ENCODE measurements around the gene EBF3. TPM values are rescaled to one million over a fixed set of nuclear protein-coding genes. Genes with fewer than 3 reads are reported as not detected.

Gene EBF3
- total and polyA plus RNA-seq, 9 of the 15 experiments (the other 6 are each of a cell fraction or from before 2014, with no cell fraction given) = not detected

DNA sequence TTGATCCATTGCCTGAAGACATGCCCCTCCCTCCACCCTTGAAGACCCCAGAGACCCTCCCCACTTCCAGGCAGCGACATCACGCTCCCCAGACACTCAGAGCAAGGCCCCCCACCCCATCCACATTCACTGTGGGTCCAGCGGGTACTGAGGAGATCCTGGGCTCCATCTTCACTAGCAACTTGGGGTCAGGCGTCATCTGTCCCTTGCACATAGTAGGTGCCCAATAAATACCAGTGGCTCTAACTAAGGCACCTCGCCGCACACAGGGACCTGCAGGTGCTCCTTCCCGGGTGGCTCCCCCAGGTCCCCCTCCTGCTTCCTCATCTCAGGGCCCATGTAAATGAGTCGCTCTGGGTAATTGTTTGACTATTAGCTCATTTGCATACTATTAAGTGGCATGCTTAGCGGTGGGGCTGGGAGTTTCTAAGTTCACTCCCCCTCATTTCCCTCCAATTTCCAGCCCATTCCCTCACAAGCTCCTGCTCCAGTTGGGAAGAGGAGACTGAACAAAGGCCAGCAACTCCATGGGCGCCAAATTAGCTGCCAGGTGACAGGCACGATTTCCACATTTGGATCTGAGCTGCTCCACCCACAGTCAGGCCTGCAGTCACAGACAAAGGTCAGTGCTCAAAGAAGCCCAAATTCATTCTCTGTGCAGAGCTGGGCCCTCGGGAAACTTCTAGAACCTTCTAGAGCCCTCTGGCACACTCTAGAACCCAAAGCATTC, 29.7 kb downstream of the EBF3 start:
- no peaks in the 10 kb centered on the region for H3K4me1 ChIP-seq (replicated peaks in 1 of 2; ENCODE audit: control insufficient read depth in 2 of 2, insufficient read depth in 2 of 2, low read length in 2 of 2)
- FAIRE-seq = no peak

DNA sequence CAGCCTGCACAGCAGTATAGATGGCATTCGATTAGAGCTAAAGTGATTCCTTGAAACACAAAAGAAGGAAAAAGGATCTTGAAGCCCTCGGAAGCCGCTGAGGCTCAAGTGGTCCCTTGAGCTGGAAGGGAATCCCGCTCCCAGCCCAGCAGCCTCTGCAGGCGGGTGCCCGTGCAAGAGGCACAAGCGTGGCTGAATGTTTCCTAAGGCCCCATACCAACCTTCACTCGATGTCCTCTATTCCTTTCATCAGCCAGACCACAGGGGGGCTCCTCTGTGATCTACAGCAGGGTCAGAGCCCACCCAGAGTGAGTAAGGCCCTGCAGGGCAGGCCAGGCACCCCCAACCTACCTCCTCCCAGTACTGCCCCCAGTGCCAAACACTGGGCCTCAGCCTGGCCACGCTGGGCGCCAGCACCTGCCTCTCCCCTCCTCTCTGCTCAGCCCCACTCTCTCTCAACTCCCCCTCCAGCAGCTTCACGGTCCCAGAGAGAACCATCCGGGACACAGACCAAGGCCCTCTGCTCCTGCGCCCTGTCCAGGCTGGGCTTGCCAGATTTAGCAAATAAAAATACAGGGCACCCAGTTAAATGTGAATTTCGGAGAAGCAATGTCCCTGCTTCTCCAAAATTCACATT, 30.5 kb downstream of the EBF3 start:
- no peak for FAIRE-seq
- BruUV-seq (replicated peaks) = no TSS peak
- CTCF ChIA-PET (ENCODE audit: low intra/inter-chr PET ratio) = no interaction called here
- Histone ChIP-seq H3K36me3 (ENCODE audit: control insufficient read depth, insufficient read depth, low read length) (no peaks in the 10 kb centered on the region), H3K9ac (ENCODE audit: insufficient read depth in 1 of 2, low read depth in 2 of 2, low read length in 2 of 2) (no peak overlapping the region), H4K20me1 (replicated peaks; ENCODE audit: control insufficient read depth, insufficient read depth, low read length) (no peaks in the 10 kb centered on the region), H3K9me3 (replicated peaks; ENCODE audit: control insufficient read depth, insufficient read depth, low read depth, low read length) (no peaks in the 10 kb centered on the region), H3K79me2 (ENCODE audit: control insufficient read depth, insufficient read depth, low read length) (no peaks in the 10 kb centered on the region), H3K4me2 (ENCODE audit: insufficient read depth, low read length) (no peak overlapping the region), H3K27ac (ENCODE audit: extremely low read depth, low read depth, low read length) (no peak overlapping the region), H3K4me1 (replicated peaks in 1 of 2; ENCODE audit: control insufficient read depth in 2 of 2, insufficient read depth in 2 of 2, low read length in 2 of 2) (no peaks in the 10 kb centered on the region), H2AFZ (ENCODE audit: low read depth, low read length) (no peak overlapping the region), H3K27me3 (ENCODE audit: control insufficient read depth in 2 of 2, insufficient read depth in 2 of 2, low read length in 2 of 2) (peaks cover 0 to 14% of the 10 kb centered on the region in 2 experiments; a peak in 2 of 5 replicates), H3K9me1 (ENCODE audit: control insufficient read depth, insufficient read depth, low read length) (no peaks in the 10 kb centered on the region), H3K4me3 (no peak overlapping the region)
- intact Hi-C loops (cut with micrococcal nuclease) (no loop called here), in situ Hi-C loops (cut with MboI) (no loop called here)
- ATAC-seq = no peak
- POLR2A ChIA-PET = no interaction called here
- no peak for DNase-seq (ENCODE audit: extremely low read depth in 1 of 4, low spot score in 3 of 4)
- WGBS (ENCODE audit: insufficient coverage, low coverage, missing lambda C conversion rate) = 5% methylated on average over 7 of the region's 14 CpGs
- TF ChIP-seq, protein P1, sequence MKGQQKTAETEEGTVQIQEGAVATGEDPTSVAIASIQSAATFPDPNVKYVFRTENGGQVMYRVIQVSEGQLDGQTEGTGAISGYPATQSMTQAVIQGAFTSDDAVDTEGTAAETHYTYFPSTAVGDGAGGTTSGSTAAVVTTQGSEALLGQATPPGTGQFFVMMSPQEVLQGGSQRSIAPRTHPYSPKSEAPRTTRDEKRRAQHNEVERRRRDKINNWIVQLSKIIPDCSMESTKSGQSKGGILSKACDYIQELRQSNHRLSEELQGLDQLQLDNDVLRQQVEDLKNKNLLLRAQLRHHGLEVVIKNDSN (CRISPR knock-in tag; IDR thresholded peaks at IDR 0.05) = no peak
- TF ChIP-seq XRCC4 (IDR thresholded peaks at IDR 0.05; ENCODE audit: extremely low read depth, insufficient read depth, insufficient read length) (no peak), PML (IDR thresholded peaks at IDR 0.05; ENCODE audit: low read length) (no peak), KAT7 (CRISPR knock-in tag; IDR thresholded peaks at IDR 0.05; ENCODE audit: borderline replicate concordance) (no peak), TAF15 (IDR thresholded peaks at IDR 0.05; ENCODE audit: low read depth, low read length) (no peak), MYNN (IDR thresholded peaks at IDR 0.05) (no peak), MYNN (CRISPR knock-in tag; IDR thresholded peaks at IDR 0.05) (no peak)
- TF ChIP-seq, protein P2, sequence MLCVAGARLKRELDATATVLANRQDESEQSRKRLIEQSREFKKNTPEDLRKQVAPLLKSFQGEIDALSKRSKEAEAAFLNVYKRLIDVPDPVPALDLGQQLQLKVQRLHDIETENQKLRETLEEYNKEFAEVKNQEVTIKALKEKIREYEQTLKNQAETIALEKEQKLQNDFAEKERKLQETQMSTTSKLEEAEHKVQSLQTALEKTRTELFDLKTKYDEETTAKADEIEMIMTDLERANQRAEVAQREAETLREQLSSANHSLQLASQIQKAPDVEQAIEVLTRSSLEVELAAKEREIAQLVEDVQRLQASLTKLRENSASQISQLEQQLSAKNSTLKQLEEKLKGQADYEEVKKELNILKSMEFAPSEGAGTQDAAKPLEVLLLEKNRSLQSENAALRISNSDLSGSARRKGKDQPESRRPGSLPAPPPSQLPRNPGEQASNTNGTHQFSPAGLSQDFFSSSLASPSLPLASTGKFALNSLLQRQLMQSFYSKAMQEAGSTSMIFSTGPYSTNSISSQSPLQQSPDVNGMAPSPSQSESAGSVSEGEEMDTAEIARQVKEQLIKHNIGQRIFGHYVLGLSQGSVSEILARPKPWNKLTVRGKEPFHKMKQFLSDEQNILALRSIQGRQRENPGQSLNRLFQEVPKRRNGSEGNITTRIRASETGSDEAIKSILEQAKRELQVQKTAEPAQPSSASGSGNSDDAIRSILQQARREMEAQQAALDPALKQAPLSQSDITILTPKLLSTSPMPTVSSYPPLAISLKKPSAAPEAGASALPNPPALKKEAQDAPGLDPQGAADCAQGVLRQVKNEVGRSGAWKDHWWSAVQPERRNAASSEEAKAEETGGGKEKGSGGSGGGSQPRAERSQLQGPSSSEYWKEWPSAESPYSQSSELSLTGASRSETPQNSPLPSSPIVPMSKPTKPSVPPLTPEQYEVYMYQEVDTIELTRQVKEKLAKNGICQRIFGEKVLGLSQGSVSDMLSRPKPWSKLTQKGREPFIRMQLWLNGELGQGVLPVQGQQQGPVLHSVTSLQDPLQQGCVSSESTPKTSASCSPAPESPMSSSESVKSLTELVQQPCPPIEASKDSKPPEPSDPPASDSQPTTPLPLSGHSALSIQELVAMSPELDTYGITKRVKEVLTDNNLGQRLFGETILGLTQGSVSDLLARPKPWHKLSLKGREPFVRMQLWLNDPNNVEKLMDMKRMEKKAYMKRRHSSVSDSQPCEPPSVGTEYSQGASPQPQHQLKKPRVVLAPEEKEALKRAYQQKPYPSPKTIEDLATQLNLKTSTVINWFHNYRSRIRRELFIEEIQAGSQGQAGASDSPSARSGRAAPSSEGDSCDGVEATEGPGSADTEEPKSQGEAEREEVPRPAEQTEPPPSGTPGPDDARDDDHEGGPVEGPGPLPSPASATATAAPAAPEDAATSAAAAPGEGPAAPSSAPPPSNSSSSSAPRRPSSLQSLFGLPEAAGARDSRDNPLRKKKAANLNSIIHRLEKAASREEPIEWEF (CRISPR knock-in tag; IDR thresholded peaks at IDR 0.05) = no peak

More for the DNA sequence above, 29.7 kb downstream of the EBF3 start:
- in situ Hi-C loops (cut with MboI) = no loop called here
- intact Hi-C loops (cut with micrococcal nuclease) = no loop called here
- no peak for ATAC-seq
- H3K79me2 ChIP-seq (ENCODE audit: control insufficient read depth, insufficient read depth, low read length) = no peaks in the 10 kb centered on the region
- ChIA-PET CTCF (ENCODE audit: low intra/inter-chr PET ratio) (interaction anchor here (0.6 kb wide), 1 partner anchor 1611 kb away, joined by 3 read pairs; no protein-coding TSS in a partner anchor), POLR2A (interaction anchor here (0.5 kb wide), 1 partner anchor 421 kb away, joined by 3 read pairs; no protein-coding TSS in a partner anchor)
- no peaks in the 10 kb centered on the region for H3K36me3 ChIP-seq (ENCODE audit: control insufficient read depth, insufficient read depth, low read length)
- H3K27me3 ChIP-seq (ENCODE audit: control insufficient read depth in 2 of 2, insufficient read depth in 2 of 2, low read length in 2 of 2) = peaks cover 0 to 14% of the 10 kb centered on the region in 2 experiments; a peak in 2 of 5 replicates
- H4K20me1 ChIP-seq (replicated peaks; ENCODE audit: control insufficient read depth, insufficient read depth, low read length) = no peaks in the 10 kb centered on the region
- no peak overlapping the region for H3K9ac ChIP-seq (ENCODE audit: insufficient read depth in 1 of 2, low read depth in 2 of 2, low read length in 2 of 2)
- no peaks in the 10 kb centered on the region for H3K9me3 ChIP-seq (replicated peaks; ENCODE audit: control insufficient read depth, insufficient read depth, low read depth, low read length)
- 1% methylated on average over 8 of the region's 12 CpGs for WGBS (ENCODE audit: insufficient coverage, low coverage, missing lambda C conversion rate)
- no peak overlapping the region for H3K4me3 ChIP-seq
- BruUV-seq (replicated peaks) = no TSS peak
- H3K4me2 ChIP-seq (ENCODE audit: insufficient read depth, low read length) = no peak overlapping the region
- TF ChIP-seq ZBED1 (IDR thresholded peaks at IDR 0.05) = no peak
- no peak for DNase-seq (ENCODE audit: extremely low read depth in 1 of 4, low spot score in 3 of 4)
- no peak overlapping the region for H3K27ac ChIP-seq (ENCODE audit: extremely low read depth, low read depth, low read length)
- no peak overlapping the region for H2AFZ ChIP-seq (ENCODE audit: low read depth, low read length)
- no peaks in the 10 kb centered on the region for H3K9me1 ChIP-seq (ENCODE audit: control insufficient read depth, insufficient read depth, low read length)
